HCT116 (cell line): ENCODE data around the gene SMYD4. TPM values are rescaled to one million over a fixed set of nuclear protein-coding genes. Genes with fewer than 3 reads are reported as not detected.

Experiments used
- ATAC-seq: fragments of 200-7000 bp; cut with Tn5 transposase; 2 replicates; pipeline ENCODE4 v1.9.1; 2020; ENCODE audit warnings: mild to moderate bottlenecking, moderate library complexity
- BruUV-seq: library from RNA; stranded (reverse); fragments of 400-500 nt; replicated peaks from 2 replicates; lab custom pipeline; 2021; lab: Mats Ljungman, UMichigan
- CTCF ChIA-PET: fragments of 300-600 bp; sonication (Branson Sonifier 250); formaldehyde crosslinking; loops from one replicate; lab custom pipeline; 2021; ENCODE audit warnings: antibody characterized with exemption; lab: Charles Lee
- POLR2A ChIA-PET: fragments of 300-600, 350-600 bp; sonication (Branson Sonifier 250); formaldehyde crosslinking; loops from one replicate; lab custom pipeline; 2021; ENCODE audit warnings: antibody characterized with exemption; lab: Charles Lee
- RAD21 ChIA-PET, 2 experiments: fragments of 300-600 bp; sonication (Branson Sonifier 250); formaldehyde crosslinking; loops; one replicate each; lab custom pipeline; 2023; ENCODE audit warnings: low total read pairs in 2 of 2; ENCODE audit not compliant: uncharacterized antibody in 2 of 2, unreplicated experiment in 2 of 2, low non-redundant PET in 1 of 2; lab: Charles Lee
- DNase-seq: peaks from one replicate; pipeline ENCODE4 v3.0.0-alpha.2; 2010; ENCODE audit warnings: low read depth, low spot score
- H2AFZ ChIP-seq: fragments of 200-600 bp; shearing (Covaris generic), sonication (generic); 2 replicates; pipeline ENCODE4 v1.6.1; 2017; ENCODE audit warnings: low read depth, mixed run types, mixed read lengths, antibody characterized with exemption, low read length; ENCODE audit not compliant: poor library complexity, severe bottlenecking
- H3K27ac ChIP-seq: 2 replicates; pipeline ENCODE4 v1.5.1; 2012; ENCODE audit warnings: low read depth, low read length
- H3K27me3 ChIP-seq: fragments of 200-600 bp; sonication (generic); 2 replicates; pipeline ENCODE4 v1.6.1; 2016; ENCODE audit warnings: mixed run types, low read length, mixed read lengths; ENCODE audit not compliant: insufficient read depth
- H3K36me3 ChIP-seq, 2 experiments: fragments of 200-500 bp in 1 of 2; fragments of 200-600 bp in 1 of 2; sonication (Bioruptor generic) in 1 of 2; sonication (generic) in 1 of 2; 2 replicates each; pipeline versions ENCODE4 v1.5.1 to v1.6.1; 2014 to 2016; ENCODE audit warnings: low read length in 2 of 2, inconsistent platforms in 1 of 2, mixed read lengths in 1 of 2, mixed run types in 1 of 2; ENCODE audit not compliant: insufficient read depth in 2 of 2, control insufficient read depth in 1 of 2
- H3K4me1 ChIP-seq, 2 experiments: fragments of 200-600 bp in 1 of 2; sonication (generic) in 1 of 2; 2 replicates each; pipeline versions ENCODE4 v1.5.1 to v1.6.1; 2012 to 2017; ENCODE audit warnings: low read length in 2 of 2, inconsistent platforms in 1 of 2, mild to moderate bottlenecking in 1 of 2, mixed read lengths in 1 of 2, mixed run types in 1 of 2, moderate library complexity in 1 of 2; ENCODE audit not compliant: insufficient read depth in 2 of 2, control insufficient read depth in 1 of 2
- H3K4me2 ChIP-seq: fragments of 200-600 bp; sonication (generic); 2 replicates; pipeline ENCODE4 v1.6.1; 2017; ENCODE audit warnings: mixed run types, low read length, mixed read lengths
- H3K4me3 ChIP-seq, 2 experiments: fragments of 200-600 bp in 1 of 2; sonication (generic) in 1 of 2; replicated peaks in 1 of 2; 2 replicates each; pipeline ENCODE4 v1.5.1; 2011 to 2016; ENCODE audit warnings: low read length in 2 of 2, control low read depth in 1 of 2, low read depth in 1 of 2, mild to moderate bottlenecking in 1 of 2, mixed read lengths in 1 of 2, mixed run types in 1 of 2
- H3K79me2 ChIP-seq: fragments of 200-600 bp; sonication (generic); 2 replicates; pipeline ENCODE4 v1.6.1; 2017; ENCODE audit warnings: mild to moderate bottlenecking, mixed run types, low read length, moderate library complexity, mixed read lengths; ENCODE audit not compliant: insufficient read depth
- H3K9ac ChIP-seq: fragments of 200-600 bp; sonication (generic); 2 replicates; pipeline ENCODE4 v1.6.1; 2016; ENCODE audit warnings: low read length, mixed read lengths
- H3K9me2 ChIP-seq: fragments of 200-600 bp; sonication (generic), shearing (Covaris generic); 2 replicates; pipeline ENCODE4 v1.6.1; 2017; ENCODE audit warnings: mixed run types, mild to moderate bottlenecking, moderate library complexity; ENCODE audit not compliant: insufficient read depth
- H3K9me3 ChIP-seq, 2 experiments: fragments of 200-500 bp in 1 of 2; fragments of 200-600 bp in 1 of 2; sonication (Bioruptor generic) in 1 of 2; sonication (generic) in 1 of 2; 2 replicates each; pipeline ENCODE4 v1.6.1; 2014 to 2017; ENCODE audit warnings: low read length in 2 of 2, mixed read lengths in 2 of 2, inconsistent platforms in 1 of 2, low read depth in 1 of 2, mild to moderate bottlenecking in 1 of 2, mixed run types in 1 of 2, moderate library complexity in 1 of 2; ENCODE audit not compliant: control insufficient read depth in 1 of 2, insufficient read depth in 1 of 2
- H4K20me1 ChIP-seq: fragments of 200-600 bp; sonication (generic), shearing (Covaris generic); 2 replicates; pipeline ENCODE4 v1.6.1; 2017; ENCODE audit warnings: mixed run types, mild to moderate bottlenecking, moderate library complexity; ENCODE audit not compliant: insufficient read depth
- ATF3 ChIP-seq: IDR thresholded peaks from 2 replicates; pipeline ENCODE4 v1.6.1; 2012
- CBX3 ChIP-seq: IDR thresholded peaks from 2 replicates; pipeline ENCODE4 v1.6.1; 2012; ENCODE audit warnings: low read depth
- CEBPB ChIP-seq: IDR thresholded peaks from 2 replicates; pipeline ENCODE4 v1.6.1; 2012; ENCODE audit warnings: low read depth
- CTCF ChIP-seq, 3 experiments: fragments of 200-600 bp in 1 of 3; sonication (generic) in 1 of 3; IDR thresholded peaks in 2 of 3; conservative IDR thresholded peaks in 1 of 3; 2 replicates each; pipeline ENCODE4 v1.5.1; 2012 to 2017; ENCODE audit warnings: low read depth in 2 of 3, low read length in 2 of 3, antibody characterized with exemption in 1 of 3, borderline replicate concordance in 1 of 3, control low read depth in 1 of 3, mild to moderate bottlenecking in 1 of 3, mixed read lengths in 1 of 3, mixed run types in 1 of 3, moderate library complexity in 1 of 3; ENCODE audit not compliant: insufficient read depth in 1 of 3
- EGR1 ChIP-seq: IDR thresholded peaks from 2 replicates; pipeline ENCODE4 v1.6.1; 2012; ENCODE audit warnings: low read depth
- EZH2 ChIP-seq: fragments of 200-600 bp; sonication (generic); IDR thresholded peaks from 2 replicates; pipeline ENCODE4 v1.6.1; 2017; ENCODE audit warnings: antibody characterized with exemption, mixed run types
- EZH2phosphoT487 ChIP-seq: fragments of 200-600 bp; IDR thresholded peaks from 2 replicates; pipeline ENCODE4 v1.6.1; 2018; ENCODE audit warnings: antibody characterized with exemption, borderline replicate concordance
- FOSL1 ChIP-seq: IDR thresholded peaks from 2 replicates; pipeline ENCODE4 v1.6.1; 2012; ENCODE audit warnings: low read depth
- JUND ChIP-seq: IDR thresholded peaks from 2 replicates; pipeline ENCODE4 v1.6.1; 2012
- POLR2A ChIP-seq: IDR thresholded peaks from 2 replicates; pipeline ENCODE4 v1.7.0; 2011; ENCODE audit warnings: borderline replicate concordance; ENCODE audit not compliant: insufficient read depth, insufficient read length; ENCODE audit errors: extremely low read depth
- POLR2AphosphoS5 ChIP-seq: IDR thresholded peaks from 2 replicates; pipeline ENCODE4 v1.6.1; 2011; ENCODE audit warnings: mild to moderate bottlenecking, low read depth, low read length, moderate library complexity
- REST ChIP-seq: IDR thresholded peaks from 2 replicates; pipeline ENCODE4 v1.6.1; 2012; ENCODE audit warnings: low read depth
- SP1 ChIP-seq: IDR thresholded peaks from 2 replicates; pipeline ENCODE4 v1.6.1; 2012; ENCODE audit warnings: low read depth
- SRF ChIP-seq: IDR thresholded peaks from 2 replicates; pipeline ENCODE4 v1.6.1; 2012; ENCODE audit warnings: low read depth
- TCF7L2 ChIP-seq: IDR thresholded peaks from 2 replicates; pipeline ENCODE4 v1.7.0; 2011; ENCODE audit warnings: borderline replicate concordance, inconsistent platforms; ENCODE audit not compliant: insufficient read depth, insufficient read length; ENCODE audit errors: extremely low read depth
- YY1 ChIP-seq: IDR thresholded peaks from 2 replicates; pipeline ENCODE4 v1.6.1; 2011; ENCODE audit warnings: low read length, low read depth, moderate library complexity, mild to moderate bottlenecking; ENCODE audit not compliant: insufficient replicate concordance; ENCODE audit errors: extremely low read depth
- ZBTB33 ChIP-seq: IDR thresholded peaks from 2 replicates; pipeline ENCODE4 v1.6.1; 2011; ENCODE audit warnings: mild to moderate bottlenecking, low read length, moderate library complexity; ENCODE audit not compliant: insufficient replicate concordance; ENCODE audit errors: extremely low read depth
- ZFX ChIP-seq: fragments of 450-650 bp; IDR thresholded peaks from 2 replicates; pipeline ENCODE4 v1.6.1; 2017
- ZNF274 ChIP-seq: fragments of 200-500 bp; sonication (Bioruptor generic); IDR thresholded peaks from 2 replicates; pipeline ENCODE4 v1.6.1; 2014; ENCODE audit warnings: mild to moderate bottlenecking, low read depth, low read length, inconsistent platforms
- intact Hi-C: fragments of 100-400 bp; cut with micrococcal nuclease; formaldehyde crosslinking; loops from 2 replicates; pipeline ENCODE4 v1.10.0; 2022
- total RNA-seq: library from RNA; stranded (reverse); gene quantifications from one replicate; pipeline ENCODE4 v1.2.1, GENCODE V29; 2021; ENCODE audit not compliant: unreplicated experiment

SMYD4 gene
- total RNA-seq, 1 experiment from 2014 or later, result 16.9 TPM

DNA sequence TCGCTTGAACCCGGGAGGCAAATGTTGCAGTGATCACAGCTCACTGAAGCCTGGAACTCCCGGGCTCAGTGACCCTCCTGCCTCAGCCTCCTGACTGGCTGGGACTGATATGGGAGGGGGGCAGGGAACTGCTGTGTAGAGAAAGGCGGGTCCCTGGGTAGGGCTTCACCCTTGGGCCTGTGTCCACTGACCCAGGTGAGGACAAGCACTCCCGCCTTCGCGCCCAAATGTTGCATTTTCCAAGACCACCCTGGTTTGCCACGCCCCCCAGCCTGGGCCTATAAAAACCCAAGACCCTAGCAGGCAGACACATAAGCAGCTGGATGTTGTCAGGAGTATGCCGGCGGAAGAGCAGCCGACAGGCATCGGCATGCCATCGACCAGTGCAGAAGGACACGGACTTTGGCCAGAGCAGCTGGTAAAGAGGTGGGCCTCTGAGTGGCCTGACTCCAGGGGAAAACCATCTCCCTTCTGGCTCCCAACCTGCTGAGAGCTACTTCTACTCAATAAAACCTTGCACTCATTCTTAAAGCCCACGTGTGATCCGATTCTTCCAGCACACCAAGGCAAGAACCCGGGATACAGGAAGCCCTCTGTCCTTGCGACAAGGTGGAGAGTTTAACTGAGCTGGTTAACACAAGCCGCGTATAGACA is 19.1 kb downstream of the SMYD4 start:
- ATAC-seq (no peak), DNase-seq (no peak)
- Histone ChIP-seq H3K9me3 (no peaks in the 10 kb centered on the region), H3K36me3 (peaks cover 3 to 11% of the 10 kb centered on the region in 2 experiments; a peak in 3 of 4 replicates), H3K4me3 (no peak overlapping the region), H3K9ac (no peak overlapping the region), H3K27ac (no peak overlapping the region), H3K4me2 (no peak overlapping the region), H2AFZ (no peak overlapping the region), H3K79me2 (peaks cover 29% of the 10 kb centered on the region), H3K4me1 (no peaks in the 10 kb centered on the region), H3K9me2 (no peaks in the 10 kb centered on the region), H4K20me1 (no peaks in the 10 kb centered on the region), H3K27me3 (no peaks in the 10 kb centered on the region)
- ChIA-PET CTCF (no interaction called here), RAD21 (no interaction called here), POLR2A (no interaction called here)
- no TSS peak for BruUV-seq
- intact Hi-C loops, result no loop called here
- TF ChIP-seq CEBPB (no peak), POLR2AphosphoS5 (no peak), POLR2A (no peak), ZFX (no peak), ZNF274 (no peak), EZH2 (no peak), SP1 (no peak), CTCF (IDR thresholded peaks at IDR 0.05 in 2 of 3, conservative IDR thresholded peaks at IDR 0.05 in 1 of 3; ENCODE audit: borderline replicate concordance in 1 of 3, insufficient read depth in 1 of 3, low read depth in 2 of 3, low read length in 2 of 3) (no peak), YY1 (no peak), CBX3 (no peak), SRF (no peak), EGR1 (no peak), EZH2phosphoT487 (no peak), FOSL1 (no peak), ATF3 (no peak), JUND (no peak), TCF7L2 (no peak), ZBTB33 (no peak), REST (no peak)
- TF ChIP-seq, all 23 proteins: peak for 0
